Measurements from ENCODE around the gene HEATR5B. TPM values are rescaled to one million over a fixed set of nuclear protein-coding genes. Genes with fewer than 3 reads are reported as not detected.
A peak's percentile ranks its signal among the peaks of the same experiment; 100 is the strongest.

HEATR5B gene
- polyA plus RNA-seq, 3 donors, result 3.5 to 21.6 (median 3.8) TPM

DNA sequence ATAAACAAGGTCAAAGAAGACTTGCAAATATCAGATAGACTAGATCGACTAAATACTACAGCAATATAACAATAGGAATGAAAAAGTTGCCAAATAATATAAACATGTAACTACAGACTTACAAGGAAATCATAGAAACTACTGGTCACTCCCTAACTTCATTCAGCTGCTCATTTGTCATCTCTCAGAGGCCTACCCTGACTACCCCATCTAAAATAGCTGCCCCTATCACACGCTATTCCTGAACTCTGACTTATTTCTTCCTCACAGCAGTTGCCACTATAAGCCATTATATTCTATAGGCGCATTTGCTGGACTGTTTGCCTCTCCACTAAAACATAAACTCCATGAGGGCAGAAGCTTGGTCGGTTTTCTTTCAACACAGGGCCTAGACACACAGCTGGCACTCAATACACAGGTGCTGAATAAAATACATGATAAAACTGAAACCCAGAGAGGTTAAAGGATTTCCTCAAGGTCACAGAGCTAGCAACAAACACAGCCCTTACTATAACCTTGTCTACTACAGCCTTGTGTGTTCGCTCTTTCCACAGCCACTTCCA lies 119.6 kb downstream of the HEATR5B start:
- Histone ChIP-seq H3K4me3 (replicated peaks in 1 of 3; ENCODE audit: low read depth in 2 of 3, low read length in 3 of 3) (peak overlapping the region in 1 of 3 experiments; percentile 97), H2AFZ (ENCODE audit: insufficient read depth, low read depth, low read length, poor library complexity, severe bottlenecking) (no peak overlapping the region), H3K27me3 (ENCODE audit: control insufficient read depth in 2 of 2, insufficient read depth in 2 of 2, low read length in 2 of 2) (no peaks in the 10 kb centered on the region), H3K27ac (ENCODE audit: low read depth in 1 of 2, low read length in 2 of 2) (peak overlapping the region in 1 of 2 donors; percentile 78), H3K36me3 (replicated peaks in 1 of 2; ENCODE audit: control insufficient read depth in 1 of 2, insufficient read depth in 2 of 2, low read length in 2 of 2) (no peaks in the 10 kb centered on the region), H3K9ac (ENCODE audit: insufficient read depth, low read length, poor library complexity, severe bottlenecking) (no peak overlapping the region), H3K4me2 (replicated peaks; ENCODE audit: extremely low read depth, low read length, poor library complexity, severe bottlenecking) (peak overlapping the region; percentile 91), H3K79me2 (ENCODE audit: insufficient read depth, low read length) (peaks cover 67% of the 10 kb centered on the region), H4K20me1 (ENCODE audit: insufficient read depth, low read length) (peaks cover 52% of the 10 kb centered on the region), H3K9me3 (replicated peaks in 1 of 2; ENCODE audit: control insufficient read depth in 1 of 2, insufficient read depth in 1 of 2, low read length in 2 of 2) (no peaks in the 10 kb centered on the region), H3K4me1 (ENCODE audit: control insufficient read depth in 1 of 2, insufficient read depth in 2 of 2, low read length in 2 of 2) (peaks cover 22 to 26% of the 10 kb centered on the region in 2 donors)
- WGBS (ENCODE audit: insufficient coverage), result 98% methylated on average over 4 of the region's 5 CpGs
- intact Hi-C loops (cut with micrococcal nuclease), result no loop called here
- H3K4me3 Mint-ChIP-seq, result peak overlapping the region in 1 of 2 donors; percentile 97
- DNase-seq, result no peak
- peak overlapping the region in 4 of 7 donors; percentile 10 to 89 (median 42) for H3K27ac Mint-ChIP-seq
- H3K9me3 Mint-ChIP-seq, result peaks cover 0 to 1% (median 0%) of the 10 kb centered on the region in 7 donors
- TF ChIP-seq, protein P1, sequence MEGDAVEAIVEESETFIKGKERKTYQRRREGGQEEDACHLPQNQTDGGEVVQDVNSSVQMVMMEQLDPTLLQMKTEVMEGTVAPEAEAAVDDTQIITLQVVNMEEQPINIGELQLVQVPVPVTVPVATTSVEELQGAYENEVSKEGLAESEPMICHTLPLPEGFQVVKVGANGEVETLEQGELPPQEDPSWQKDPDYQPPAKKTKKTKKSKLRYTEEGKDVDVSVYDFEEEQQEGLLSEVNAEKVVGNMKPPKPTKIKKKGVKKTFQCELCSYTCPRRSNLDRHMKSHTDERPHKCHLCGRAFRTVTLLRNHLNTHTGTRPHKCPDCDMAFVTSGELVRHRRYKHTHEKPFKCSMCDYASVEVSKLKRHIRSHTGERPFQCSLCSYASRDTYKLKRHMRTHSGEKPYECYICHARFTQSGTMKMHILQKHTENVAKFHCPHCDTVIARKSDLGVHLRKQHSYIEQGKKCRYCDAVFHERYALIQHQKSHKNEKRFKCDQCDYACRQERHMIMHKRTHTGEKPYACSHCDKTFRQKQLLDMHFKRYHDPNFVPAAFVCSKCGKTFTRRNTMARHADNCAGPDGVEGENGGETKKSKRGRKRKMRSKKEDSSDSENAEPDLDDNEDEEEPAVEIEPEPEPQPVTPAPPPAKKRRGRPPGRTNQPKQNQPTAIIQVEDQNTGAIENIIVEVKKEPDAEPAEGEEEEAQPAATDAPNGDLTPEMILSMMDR (IDR thresholded peaks at IDR 0.05), result no peak
- peaks cover 39% of the 10 kb centered on the region for H3K4me1 Mint-ChIP-seq
- H3K27me3 Mint-ChIP-seq (ENCODE audit: low read depth in 3 of 3), result peaks cover 0 to 2% (median 2%) of the 10 kb centered on the region in 3 donors
- peaks cover 0 to 11% of the 10 kb centered on the region in 2 donors for H3K36me3 Mint-ChIP-seq

DNA sequence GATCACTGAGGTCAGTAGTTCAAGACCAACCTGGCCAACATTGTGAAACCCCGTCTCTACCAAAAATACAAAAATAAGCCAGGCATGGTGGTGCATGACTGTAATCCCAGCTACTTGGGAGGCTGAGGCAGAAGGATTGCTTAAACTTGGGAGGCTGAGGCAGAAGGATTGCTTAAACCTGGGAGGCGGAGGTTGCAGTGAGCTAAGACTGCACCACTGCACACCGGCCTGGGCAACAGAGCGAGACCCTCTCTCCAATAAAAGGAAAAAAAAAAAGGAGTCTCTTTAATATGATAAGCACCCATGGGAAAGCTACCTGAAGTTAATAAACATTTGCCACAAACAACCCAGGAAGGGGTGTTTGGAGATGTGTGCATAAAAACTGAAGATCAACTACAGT lies 120.4 kb downstream of the HEATR5B start:
- peaks cover 22 to 26% of the 10 kb centered on the region in 2 donors for H3K4me1 ChIP-seq (ENCODE audit: control insufficient read depth in 1 of 2, insufficient read depth in 2 of 2, low read length in 2 of 2)
- H3K27me3 ChIP-seq (ENCODE audit: control insufficient read depth in 2 of 2, insufficient read depth in 2 of 2, low read length in 2 of 2), result no peaks in the 10 kb centered on the region
- no peak overlapping the region for H3K4me3 ChIP-seq (replicated peaks in 1 of 3; ENCODE audit: low read depth in 2 of 3, low read length in 3 of 3)
- Mint-ChIP-seq H3K27ac (no peak overlapping the region), H3K9me3 (peaks cover 0 to 1% (median 0%) of the 10 kb centered on the region in 7 donors), H3K27me3 (ENCODE audit: low read depth in 3 of 3) (peaks cover 0 to 2% (median 2%) of the 10 kb centered on the region in 3 donors), H3K4me3 (peak overlapping the region in 1 of 2 donors; percentile 4), H3K4me1 (peaks cover 39% of the 10 kb centered on the region), H3K36me3 (peaks cover 2 to 11% of the 10 kb centered on the region in 2 donors)
- DNase-seq, result no peak
- H4K20me1 ChIP-seq (ENCODE audit: insufficient read depth, low read length), result peaks cover 55% of the 10 kb centered on the region
- WGBS (ENCODE audit: insufficient coverage), result no CpG with 5 or more reads among the region's 4 CpGs
- no peak overlapping the region for H3K27ac ChIP-seq (ENCODE audit: low read depth in 1 of 2, low read length in 2 of 2)
- H2AFZ ChIP-seq (ENCODE audit: insufficient read depth, low read depth, low read length, poor library complexity, severe bottlenecking), result no peak overlapping the region
- no peak overlapping the region for H3K9ac ChIP-seq (ENCODE audit: insufficient read depth, low read length, poor library complexity, severe bottlenecking)
- H3K4me2 ChIP-seq (replicated peaks; ENCODE audit: extremely low read depth, low read length, poor library complexity, severe bottlenecking), result no peak overlapping the region
- H3K79me2 ChIP-seq (ENCODE audit: insufficient read depth, low read length), result peaks cover 74% of the 10 kb centered on the region
- no peaks in the 10 kb centered on the region for H3K9me3 ChIP-seq (replicated peaks in 1 of 2; ENCODE audit: control insufficient read depth in 1 of 2, insufficient read depth in 1 of 2, low read length in 2 of 2)
- intact Hi-C loops (cut with micrococcal nuclease), result no loop called here
- TF ChIP-seq, protein P1 (IDR thresholded peaks at IDR 0.05), result no peak
- H3K36me3 ChIP-seq (replicated peaks in 1 of 2; ENCODE audit: control insufficient read depth in 1 of 2, insufficient read depth in 2 of 2, low read length in 2 of 2), result no peaks in the 10 kb centered on the region
